CD4-positive, alpha-beta T cell treated with Interleukin-15 for 4 hours (primary cell): Measurements from ENCODE around the gene PDE11A.

Experiments used
- DNase-seq: peaks from one replicate; pipeline ENCODE4 v3.0.0-alpha.2; 2020; ENCODE audit warnings: low spot score

The PDE11A gene

GRCh38 chr2:177598326-177599138 is 474.0 kb downstream of the PDE11A start:
- no peak for DNase-seq

- no peak for DNase-seq
Measured at GRCh38 chr2:177597759-177598158, 474.8 kb downstream of the PDE11A start.

- DNase-seq: no peak
Measured at GRCh38 chr2:177596866-177597265, 475.7 kb downstream of the PDE11A start.

- DNase-seq: no peak
Measured at GRCh38 chr2:177595126-177595845, 477.3 kb downstream of the PDE11A start.

- no peak for DNase-seq
Measured at GRCh38 chr2:177593402-177593801, 479.2 kb downstream of the PDE11A start.

GRCh38 chr2:177592945-177593344 is 479.6 kb downstream of the PDE11A start:
- no peak for DNase-seq

- no peak for DNase-seq
Measured at GRCh38 chr2:177592397-177592796, 480.2 kb downstream of the PDE11A start.

- DNase-seq: no peak
Measured at GRCh38 chr2:177589186-177589585, 483.4 kb downstream of the PDE11A start.

GRCh38 chr2:177588671-177589070 is 483.9 kb downstream of the PDE11A start:
- no peak for DNase-seq

- DNase-seq: no peak
Measured at GRCh38 chr2:177587371-177587770, 485.2 kb downstream of the PDE11A start.

GRCh38 chr2:177586154-177586553 is 486.4 kb downstream of the PDE11A start:
- no peak for DNase-seq

- DNase-seq: no peak
Measured at GRCh38 chr2:177585234-177585863, 487.2 kb downstream of the PDE11A start.

- no peak for DNase-seq
Measured at GRCh38 chr2:177584030-177584692, 488.4 kb downstream of the PDE11A start.

GRCh38 chr2:177582000-177582399 is 490.6 kb downstream of the PDE11A start:
- no peak for DNase-seq

GRCh38 chr2:177579486-177580036 is 493.0 kb downstream of the PDE11A start:
- DNase-seq: no peak

- no peak for DNase-seq
Measured at GRCh38 chr2:177578454-177578853, 494.1 kb downstream of the PDE11A start.

GRCh38 chr2:177577075-177577474 is 495.5 kb downstream of the PDE11A start:
- DNase-seq: no peak

- no peak for DNase-seq
Measured at GRCh38 chr2:177575358-177575757, 497.2 kb downstream of the PDE11A start.

- no peak for DNase-seq
Measured at GRCh38 chr2:177574356-177574755, 498.2 kb downstream of the PDE11A start.
